GM12878 (cell line): Measurements from ENCODE around the gene NFAM1. TPM values are rescaled to one million over a fixed set of nuclear protein-coding genes. Genes with fewer than 3 reads are reported as not detected.

Experiments
- ATAC-seq: fragments of 200-7000 bp; cut with Tn5 transposase; 3 replicates; pipeline ENCODE4 v1.9.1; 2020; ENCODE audit warnings: mild to moderate bottlenecking, moderate library complexity
- BruUV-seq: library from RNA; stranded (reverse); fragments of 400-500 nt; replicated peaks from 2 replicates; lab custom pipeline; 2021; lab: Mats Ljungman, UMichigan
- CTCF ChIA-PET: fragments of 300-600 bp; sonication (Branson Sonifier 250); formaldehyde crosslinking; extraction: SDS; loops from one replicate; lab custom pipeline; 2021; ENCODE audit warnings: inconsistent platforms; lab: Yijun Ruan, JAX
- POLR2A ChIA-PET: fragments of 350-600 bp; formaldehyde crosslinking; extraction: SDS; loops from one replicate; lab custom pipeline; 2021; ENCODE audit warnings: inconsistent platforms; lab: Charles Lee
- RAD21 ChIA-PET: fragments of 300-600 bp; sonication (Branson Sonifier 250); formaldehyde crosslinking; loops from one replicate; lab custom pipeline; 2023; ENCODE audit warnings: antibody characterized with exemption; ENCODE audit not compliant: unreplicated experiment; lab: Charles Lee
- SMC1A ChIA-PET: fragments of 300-600 bp; sonication (Branson Sonifier 250); formaldehyde crosslinking; loops from one replicate; lab custom pipeline; 2023; ENCODE audit not compliant: unreplicated experiment, uncharacterized antibody; lab: Charles Lee
- DNase-seq: peaks from one replicate; pipeline ENCODE4 v3.0.0-alpha.2; 2011; ENCODE audit warnings: low read depth, low spot score
- FAIRE-seq: peaks from 3 replicates; lab custom pipeline; 2011; peaks lifted over from hg19 to GRCh38; lab: Jason Lieb, UNC
- H2AFZ ChIP-seq: 2 replicates; pipeline ENCODE4 v1.6.0; 2011; ENCODE audit warnings: low read depth, low read length, control low read depth; ENCODE audit not compliant: control insufficient read depth
- H3K27ac ChIP-seq: 2 replicates; pipeline ENCODE4 v1.5.1; 2011; ENCODE audit warnings: control low read depth; ENCODE audit not compliant: control insufficient read depth, insufficient read depth
- H3K27me3 ChIP-seq, 2 experiments: replicated peaks in 1 of 2; 2 replicates each; pipeline versions ENCODE4 v1.6.0 to v1.6.1; 2011; ENCODE audit warnings: low read length in 1 of 2; ENCODE audit not compliant: control insufficient read depth in 2 of 2, insufficient read depth in 2 of 2
- H3K36me3 ChIP-seq, 2 experiments: 2 replicates each; pipeline ENCODE4 v1.5.1; 2011; ENCODE audit warnings: low read length in 1 of 2; ENCODE audit not compliant: control insufficient read depth in 2 of 2, insufficient read depth in 2 of 2
- H3K4me1 ChIP-seq: 2 replicates; pipeline ENCODE4 v1.6.1; 2011; ENCODE audit warnings: mild to moderate bottlenecking, low read length, moderate library complexity, mixed read lengths; ENCODE audit not compliant: control insufficient read depth, insufficient read depth
- H3K4me2 ChIP-seq: 2 replicates; pipeline ENCODE4 v1.6.0; 2011; ENCODE audit warnings: control low read depth; ENCODE audit not compliant: control insufficient read depth, insufficient read depth
- H3K4me3 ChIP-seq: fragments of 200-600 bp; sonication (generic); 2 replicates; pipeline ENCODE4 v1.5.1; 2016
- H3K79me2 ChIP-seq: 2 replicates; pipeline ENCODE4 v1.6.0; 2011; ENCODE audit warnings: low read length; ENCODE audit not compliant: control insufficient read depth, insufficient read depth
- H3K9ac ChIP-seq: 2 replicates; pipeline ENCODE4 v1.8.0; 2011; ENCODE audit warnings: low read length, control low read depth, mixed read lengths; ENCODE audit not compliant: control insufficient read depth, insufficient read depth
- H3K9me3 ChIP-seq: replicated peaks from 3 replicates; pipeline ENCODE4 v1.5.1; 2011; ENCODE audit warnings: mild to moderate bottlenecking, low read length; ENCODE audit not compliant: control insufficient read depth, insufficient read depth
- H4K20me1 ChIP-seq: 2 replicates; pipeline ENCODE4 v1.6.0; 2011; ENCODE audit not compliant: control insufficient read depth, insufficient read depth
- CBX5 ChIP-seq: sonication (generic); IDR thresholded peaks from 2 replicates; pipeline ENCODE4 v1.6.1; 2016; ENCODE audit warnings: low read depth, moderate library complexity, mild to moderate bottlenecking, inconsistent platforms
- CTCF ChIP-seq, 3 experiments: IDR thresholded peaks in 2 of 3; conservative IDR thresholded peaks in 1 of 3; 2 replicates each; pipeline ENCODE4 v1.5.1; 2011; ENCODE audit warnings: low read depth in 3 of 3, low read length in 3 of 3, mild to moderate bottlenecking in 3 of 3, control low read depth in 2 of 3, moderate library complexity in 2 of 3, inconsistent platforms in 1 of 3, mixed read lengths in 1 of 3; ENCODE audit not compliant: control insufficient read depth in 2 of 3, insufficient read depth in 1 of 3; ENCODE audit errors: extremely low read depth in 1 of 3
- EED ChIP-seq: sonication (generic); IDR thresholded peaks from 2 replicates; pipeline ENCODE4 v1.6.1; 2016; ENCODE audit warnings: antibody characterized with exemption, low read depth
- NR2C1 ChIP-seq: fragments of 450-650 bp; IDR thresholded peaks from 2 replicates; pipeline ENCODE4 v1.6.1; 2017; ENCODE audit warnings: antibody characterized with exemption, mild to moderate bottlenecking, moderate library complexity
- PAX5 ChIP-seq: IDR thresholded peaks from 2 replicates; pipeline ENCODE4 v1.6.1; 2011; ENCODE audit warnings: low read depth, low read length, borderline replicate concordance
- PML ChIP-seq: IDR thresholded peaks from 2 replicates; pipeline ENCODE4 v1.6.1; 2012; ENCODE audit warnings: low read length, inconsistent platforms
- POLR2AphosphoS2 ChIP-seq: IDR thresholded peaks from 2 replicates; pipeline ENCODE4 v1.6.1; 2011; ENCODE audit warnings: low read depth, mild to moderate bottlenecking, low read length, improper control_type of control experiment, moderate library complexity
- RAD21 ChIP-seq: IDR thresholded peaks from 2 replicates; pipeline ENCODE4 v1.6.1; 2011; ENCODE audit warnings: mild to moderate bottlenecking, low read depth, low read length, moderate library complexity; ENCODE audit not compliant: insufficient read depth
- RB1 ChIP-seq: fragments of 450-650 bp; formaldehyde crosslinking; IDR thresholded peaks from 2 replicates; pipeline ENCODE4 v1.6.1; 2017; ENCODE audit warnings: mild to moderate bottlenecking, borderline replicate concordance
- ZNF217 ChIP-seq: fragments of 450-650 bp; IDR thresholded peaks from 2 replicates; pipeline ENCODE4 v1.6.1; 2017; ENCODE audit warnings: antibody characterized with exemption, mild to moderate bottlenecking
- WGBS: methylation state at CpG from one replicate; pipeline ENCODE4 v1.1.6; 2016; ENCODE audit warnings: low lambda C conversion rate; ENCODE audit not compliant: insufficient replicate concordance, insufficient coverage; ENCODE audit errors: missing lambda C conversion rate; 5-methylcytosine and 5-hydroxymethylcytosine counted together
- in situ Hi-C: fragments of 300-500 bp; cut with MboI; formaldehyde crosslinking; loops from 9 replicates; pipeline ENCODE4 v1.14.3; 2018; ENCODE audit warnings: mixed read lengths
- intact Hi-C: fragments of 100-400 bp; cut with micrococcal nuclease; formaldehyde crosslinking; loops from one replicate; pipeline ENCODE4 v1.14.2; 2022; ENCODE audit not compliant: unreplicated experiment
- polyA plus RNA-seq, 11 experiments: library from polyadenylated mRNA; depleted of rRNA in 4 of 11; unstranded in 6 of 11; stranded (reverse) in 5 of 11; fragments of >200 nt; fragmentation: Nextera tagmentation in 4 of 11; fragmentation: Illumina TruSeq in 1 of 11; extraction: Ambion mirVana in 4 of 11; extraction: Trizol in 1 of 11; gene quantifications; 1 replicate in 1 of 11; 2 replicates in 10 of 11; pipeline versions ENCODE4 v1.2.1 to v1.2.3, GENCODE V29; 2011 to 2016; ENCODE audit warnings: inconsistent platforms in 2 of 11, missing spikeins in 2 of 11, low read depth in 1 of 11
- total RNA-seq, 4 experiments: library from RNA; depleted of rRNA in 3 of 4; stranded (reverse); fragments of >200 nt in 3 of 4; fragmentation: Illumina TruSeq in 1 of 4; extraction: Trizol in 1 of 4; gene quantifications; 2 replicates each; pipeline versions ENCODE4 v1.2.1 to v1.2.3, GENCODE V29; 2013 to 2021

NFAM1 gene
- total and polyA plus RNA-seq, 10 of the 15 experiments (the other 5 are each of a cell fraction or from before 2014, with no cell fraction given), result 0.13 to 1.3 (median 0.24) TPM; not detected in 3

GRCh38 chr22:42459287-42460063, 27.3 kb upstream of the NFAM1 start:
- ChIA-PET SMC1A (interaction anchor here (0.7 to 5.4 kb wide), 8 partner anchors 14 to 290 kb away, joined by 3 to 52 read pairs (median 6); no protein-coding TSS in a partner anchor), RAD21 (interaction anchor here (1.0 to 6.7 kb wide), 4 partner anchors 14 to 368 kb away, joined by 3 to 97 read pairs (median 6); no protein-coding TSS in a partner anchor), CTCF (interaction anchor here (0.6 to 7.0 kb wide), 6 partner anchors 11 to 434 kb away, joined by 3 to 102 read pairs (median 5); no protein-coding TSS in a partner anchor), POLR2A (interaction anchor here (0.6 to 0.9 kb wide), 3 partner anchors 80 to 1163 kb away, joined by 3 to 8 read pairs (median 5); no protein-coding TSS in a partner anchor)
- no peak for ATAC-seq
- H4K20me1 ChIP-seq, result no peaks in the 10 kb centered on the region
- no peaks in the 10 kb centered on the region for H3K27me3 ChIP-seq
- FAIRE-seq, result no peak
- no peak for DNase-seq
- TF ChIP-seq EED, result no peak
- no peak for TF ChIP-seq RAD21
- no peak for TF ChIP-seq PML
- TF ChIP-seq CBX5, result no peak
- no peak for TF ChIP-seq PAX5
- no peak for TF ChIP-seq RB1
- TF ChIP-seq POLR2AphosphoS2, result no peak
- TF ChIP-seq NR2C1, result no peak
- TF ChIP-seq ZNF217, result no peak
- TF ChIP-seq CTCF (IDR thresholded peaks at IDR 0.05 in 2 of 3, conservative IDR thresholded peaks at IDR 0.05 in 1 of 3; ENCODE audit: control insufficient read depth in 2 of 3, extremely low read depth in 1 of 3, insufficient read depth in 1 of 3, low read depth in 3 of 3, low read length in 3 of 3), result no peak
- no TSS peak for BruUV-seq
- H2AFZ ChIP-seq, result no peak overlapping the region
- intact Hi-C loops (no loop called here), in situ Hi-C loops (no loop called here)
- H3K4me2 ChIP-seq, result no peak overlapping the region
- no peak overlapping the region for H3K4me3 ChIP-seq
- H3K4me1 ChIP-seq, result peaks cover 10% of the 10 kb centered on the region
- no peaks in the 10 kb centered on the region for H3K79me2 ChIP-seq
- H3K27ac ChIP-seq, result no peak overlapping the region
- no peak overlapping the region for H3K9ac ChIP-seq
- H3K36me3 ChIP-seq, result no peaks in the 10 kb centered on the region
- 67% methylated on average over 21 of the region's 21 CpGs for WGBS
- no peaks in the 10 kb centered on the region for H3K9me3 ChIP-seq
